Kidney (tissue), 14 donors: ENCODE data around the gene PPP2R2C. TPM values are rescaled to one million over a fixed set of nuclear protein-coding genes. Genes with fewer than 3 reads are reported as not detected.

Experiments
- DNase-seq, 5 donors: peaks; one replicate each; pipeline ENCODE4 v3.0.0-alpha.2; 2013 to 2020
- FAIRE-seq: peaks from 2 replicates; lab custom pipeline; 2012; peaks lifted over from hg19 to GRCh38; lab: Jason Lieb, UNC
- H3K27ac ChIP-seq, 2 donors: one replicate each; pipeline ENCODE4 v1.7.0; 2013; ENCODE audit warnings: low read depth in 2 of 2, low read length in 2 of 2, inconsistent platforms in 1 of 2
- H3K27me3 ChIP-seq: one replicate; pipeline ENCODE4 v1.7.1; 2013; ENCODE audit warnings: low read length, inconsistent platforms; ENCODE audit not compliant: control insufficient read depth, insufficient read depth
- H3K36me3 ChIP-seq, 3 donors: one replicate each; pipeline versions ENCODE4 v1.7.0 to v1.7.1; 2013; ENCODE audit warnings: low read length in 3 of 3, control low read depth in 1 of 3, inconsistent platforms in 1 of 3; ENCODE audit not compliant: insufficient read depth in 3 of 3, control insufficient read depth in 2 of 3
- H3K4me1 ChIP-seq, 3 donors: one replicate each; pipeline versions ENCODE4 v1.7.0 to v1.7.1; 2013; ENCODE audit warnings: low read length in 3 of 3, inconsistent platforms in 1 of 3, low read depth in 1 of 3; ENCODE audit not compliant: control insufficient read depth in 2 of 3, insufficient read depth in 2 of 3
- H3K4me3 ChIP-seq, 3 donors: one replicate each; pipeline versions ENCODE4 v1.7.0 to v1.8.1; 2013; ENCODE audit warnings: low read length in 3 of 3, control low read depth in 1 of 3, inconsistent platforms in 1 of 3
- H3K9ac ChIP-seq, 3 donors: one replicate each; pipeline versions ENCODE4 v1.7.0 to v1.7.1; 2013; ENCODE audit warnings: low read length in 3 of 3, control low read depth in 1 of 3, inconsistent platforms in 1 of 3
- H3K9me3 ChIP-seq, 3 donors: one replicate each; pipeline versions ENCODE4 v1.7.0 to v1.7.1; 2013; ENCODE audit warnings: low read length in 3 of 3, control low read depth in 1 of 3, inconsistent platforms in 1 of 3; ENCODE audit not compliant: control insufficient read depth in 2 of 3, insufficient read depth in 1 of 3
- CTCF ChIP-seq: IDR thresholded peaks from 3 replicates; pipeline ENCODE4 v1.5.1; 2012; ENCODE audit warnings: mild to moderate bottlenecking, moderate library complexity, borderline replicate concordance; ENCODE audit not compliant: insufficient read depth; ENCODE audit errors: extremely low read depth
- intact Hi-C: fragments of 100-400 bp; cut with DNase I; formaldehyde crosslinking; loops from one replicate; pipeline ENCODE4 v1.11.1; 2022
- polyA plus RNA-seq: library from polyadenylated mRNA; stranded (reverse); fragments of 350-450 nt; fragmentation: Illumina TruSeq; extraction: RNeasy Lipid Tissue Mini Kit (QIAGEN cat#74804); gene quantifications from one replicate; pipeline ENCODE4 v1.2.3, GENCODE V29; 2014; ENCODE audit warnings: low read depth, low replicate concordance; ENCODE audit not compliant: insufficient read depth
- total RNA-seq: library from RNA; stranded (reverse); fragmentation: NEBNext Ultra II Directional; extraction: Animal tissue kit (Norgen Biotek cat#: 25700); gene quantifications from one replicate; pipeline ENCODE4 v1.2.1, GENCODE V29; 2021
- donor health status: control.
- donor health status: control.
- donor health status: control.
- donor health status: control.
- donor health status: control.
- donor health status: DM: yes; HTN: yes; CAD: no.
- donor health status: Normal renal cell carcinoma (clear cell type).

The PPP2R2C gene
- total and polyA plus RNA-seq, 2 donors from 2014 or later: 0.39 to 0.82 TPM

GRCh38 chr4:6395466-6396228 lies 76.8 kb downstream of the PPP2R2C start:
- Histone ChIP-seq H3K4me3 (no peak overlapping the region), H3K27me3 (peaks cover 4% of the 10 kb centered on the region), H3K36me3 (no peaks in the 10 kb centered on the region), H3K9me3 (no peaks in the 10 kb centered on the region), H3K9ac (no peak overlapping the region), H3K27ac (no peak overlapping the region), H3K4me1 (no peaks in the 10 kb centered on the region)
- no peak for TF ChIP-seq CTCF
- FAIRE-seq (no peak), DNase-seq (peak in 1 of 5 donors; percentile 63)
- intact Hi-C loops: no loop called here

- peaks cover 2% of the 10 kb centered on the region for H3K27me3 ChIP-seq
- H3K4me1 ChIP-seq: no peaks in the 10 kb centered on the region
- intact Hi-C loops: no loop called here
- no peak for TF ChIP-seq CTCF
- H3K36me3 ChIP-seq: no peaks in the 10 kb centered on the region
- DNase-seq (peak in 1 of 5 donors; percentile 39), FAIRE-seq (no peak)
- H3K9me3 ChIP-seq: no peaks in the 10 kb centered on the region
- H3K27ac ChIP-seq: no peak overlapping the region
- H3K4me3 ChIP-seq: no peak overlapping the region
- no peak overlapping the region for H3K9ac ChIP-seq
These were observed 77.7 kb downstream of the PPP2R2C start for GRCh38 chr4:6394671-6395081.

DNA sequence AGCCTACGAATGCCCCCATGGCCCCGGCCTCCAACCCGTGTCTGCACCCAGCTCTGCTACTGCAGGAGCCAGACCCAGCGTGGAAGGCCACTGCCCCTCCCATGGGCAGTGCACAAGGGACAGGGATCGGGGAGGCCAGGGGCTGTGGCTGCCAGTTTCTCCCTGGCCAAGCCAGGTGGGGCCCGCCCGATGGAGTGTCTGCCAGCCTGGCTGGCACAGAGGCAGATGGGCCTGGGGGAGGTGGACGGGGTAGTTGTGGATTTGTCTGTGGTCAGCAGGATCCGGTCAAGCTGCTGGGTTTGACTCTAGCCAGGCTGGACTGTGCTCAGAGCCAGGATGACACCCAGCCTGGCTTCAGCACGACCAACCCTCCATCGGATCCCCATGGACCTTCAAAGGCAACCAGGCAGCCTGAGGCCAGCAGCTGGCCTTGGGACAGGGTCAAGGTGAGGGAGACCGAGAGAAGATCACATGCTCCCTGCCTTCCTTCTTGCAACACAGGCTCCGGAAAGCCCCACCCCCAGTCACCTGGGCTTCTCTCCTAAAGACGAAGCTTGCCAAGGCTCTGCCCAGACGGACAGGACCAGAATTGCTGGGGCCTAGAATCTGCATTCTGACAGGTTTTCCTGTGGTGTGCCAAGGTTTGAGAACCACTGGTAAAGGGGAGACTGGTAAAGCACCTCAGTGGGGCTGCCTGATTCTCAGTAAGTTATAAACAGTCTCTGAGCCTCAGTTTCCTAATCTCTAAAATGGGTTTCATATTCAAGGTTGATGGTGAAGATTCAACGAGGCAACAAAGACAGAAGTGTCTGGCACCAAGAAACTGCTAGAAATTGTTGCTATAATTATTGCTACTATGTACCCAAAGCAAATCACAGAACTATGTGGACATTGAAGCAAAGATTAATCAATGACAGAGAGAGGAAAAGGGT lies 78.6 kb downstream of the PPP2R2C start:
- peak in 1 of 5 donors; percentile 52 for DNase-seq

More for the DNA sequence above, 78.6 kb downstream of the PPP2R2C start:
- no peak overlapping the region for H3K27ac ChIP-seq
- no peak overlapping the region for H3K9ac ChIP-seq
- no peak overlapping the region for H3K4me3 ChIP-seq
- H3K27me3 ChIP-seq: peaks cover 2% of the 10 kb centered on the region
- H3K4me1 ChIP-seq: no peaks in the 10 kb centered on the region
- no peaks in the 10 kb centered on the region for H3K36me3 ChIP-seq
- no peak for TF ChIP-seq CTCF
- H3K9me3 ChIP-seq: no peaks in the 10 kb centered on the region
- intact Hi-C loops: no loop called here
- no peak for FAIRE-seq
